PFSK-1 (cell line): Measurements from ENCODE around the gene TMEM63A.

Experiments
- POLR2AphosphoS5 ChIP-seq: IDR thresholded peaks from 2 replicates; pipeline ENCODE4 v1.6.1; 2012; ENCODE audit warnings: low read depth, mild to moderate bottlenecking, control low read depth, low read length, moderate library complexity
- REST ChIP-seq, 2 experiments: IDR thresholded peaks; 2 replicates each; pipeline versions ENCODE4 v1.6.1 to v1.8.0; 2011 to 2012; ENCODE audit warnings: low read depth in 2 of 2, low read length in 2 of 2, control low read depth in 1 of 2, inconsistent platforms in 1 of 2, mild to moderate bottlenecking in 1 of 2, moderate library complexity in 1 of 2; ENCODE audit not compliant: insufficient read depth in 1 of 2

GRCh38 chr1:225880222-225880588 lies 2.0 kb downstream of the TMEM63A start:
- TF ChIP-seq REST (IDR thresholded peaks at IDR 0.05; ENCODE audit: insufficient read depth in 1 of 2, low read depth in 2 of 2, low read length in 2 of 2) (no peak), POLR2AphosphoS5 (no peak)
